ENCODE data around the gene RBM44.

RBM44 gene

DNA sequence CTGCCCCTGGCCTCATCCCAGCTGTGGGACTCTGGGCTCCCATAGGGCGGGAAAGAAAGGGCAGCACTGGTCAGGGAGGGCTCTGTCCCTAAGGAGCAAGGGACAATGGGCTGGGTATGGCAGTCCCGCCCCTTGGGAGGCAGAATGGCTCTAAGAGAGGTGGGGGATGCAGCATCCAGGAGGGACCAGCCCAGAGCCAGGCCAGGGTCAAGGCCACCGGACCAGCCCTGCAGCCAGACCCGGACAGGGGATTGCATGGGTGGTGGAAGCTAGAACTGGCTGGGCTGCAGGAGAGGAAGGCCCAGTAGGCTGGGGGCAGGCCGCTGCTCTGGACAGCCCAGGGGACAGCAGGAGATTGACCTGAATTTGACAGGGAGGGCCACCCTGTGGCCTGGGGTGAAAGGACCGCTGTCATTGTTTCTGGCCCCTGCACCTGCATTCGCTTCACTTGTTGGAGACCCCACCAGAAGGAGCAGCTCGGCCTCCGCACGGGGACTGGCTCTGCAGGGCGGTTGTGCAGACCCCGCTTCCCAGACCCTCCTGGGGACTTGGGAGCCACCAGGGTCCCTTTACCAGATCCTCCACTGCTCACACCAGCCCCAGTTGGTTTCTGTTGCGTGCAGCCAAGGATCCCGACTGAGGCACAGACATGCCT lies 75.4 kb downstream of the RBM44 start:
- peaks cover 33% of the 10 kb centered on the region for H3K4me1 ChIP-seq (ENCODE audit: control insufficient read depth, insufficient read depth, low read depth, low read length)
- H3K4me2 ChIP-seq (ENCODE audit: low read length, poor library complexity, severe bottlenecking) = no peak overlapping the region
- no peak overlapping the region for H4K8ac ChIP-seq (ENCODE audit: low read length)
- no peak overlapping the region for H2AFZ ChIP-seq (ENCODE audit: low read depth, low read length)
- H3K4ac ChIP-seq (ENCODE audit: low read depth in 1 of 2, low read length in 2 of 2) = no peak overlapping the region
- no peak overlapping the region for H2BK12ac ChIP-seq (ENCODE audit: low read length in 2 of 2)
- no peak overlapping the region for H2BK5ac ChIP-seq (ENCODE audit: low read depth, low read length, poor library complexity, severe bottlenecking)
- no peaks in the 10 kb centered on the region for H3K9me3 ChIP-seq (ENCODE audit: control insufficient read depth, low read length)
- WGBS = 95% methylated on average over 14 of the region's 14 CpGs
- no peak overlapping the region for H2BK120ac ChIP-seq (ENCODE audit: low read depth, low read length)
- peaks cover 0 to 37% of the 10 kb centered on the region in 2 experiments for H3K27me3 ChIP-seq (ENCODE audit: control insufficient read depth in 1 of 2, insufficient read depth in 1 of 2, low read length in 2 of 2)
- no peak overlapping the region for H3K23ac ChIP-seq (ENCODE audit: low read length in 2 of 2)
- peak overlapping the region; percentile 83 for H3K27ac ChIP-seq (ENCODE audit: low read length, poor library complexity, severe bottlenecking)
- no peak overlapping the region for H3K4me3 ChIP-seq (ENCODE audit: insufficient read depth in 1 of 2, low read depth in 1 of 2, low read length in 2 of 2)
- no peak overlapping the region for H2BK15ac ChIP-seq (ENCODE audit: low read depth, poor library complexity, severe bottlenecking)
- no peak overlapping the region for H3K9ac ChIP-seq (ENCODE audit: low read length)
- peak overlapping the region; percentile 74 for H2AK5ac ChIP-seq (ENCODE audit: low read length, severe bottlenecking)
- no peak overlapping the region for H3K14ac ChIP-seq (ENCODE audit: low read length in 2 of 2)
- no peaks in the 10 kb centered on the region for H3K79me1 ChIP-seq (replicated peaks; ENCODE audit: low read length, poor library complexity, severe bottlenecking)
- H3K36me3 ChIP-seq (ENCODE audit: control insufficient read depth in 1 of 2, insufficient read depth in 2 of 2, low read depth in 1 of 2, low read length in 2 of 2) = no peaks in the 10 kb centered on the region
- no peak overlapping the region for H3K18ac ChIP-seq (ENCODE audit: low read depth in 1 of 2, low read length in 2 of 2)
- H4K91ac ChIP-seq (ENCODE audit: low read length) = peak overlapping the region; percentile 47
- no peak for DNase-seq

DNA sequence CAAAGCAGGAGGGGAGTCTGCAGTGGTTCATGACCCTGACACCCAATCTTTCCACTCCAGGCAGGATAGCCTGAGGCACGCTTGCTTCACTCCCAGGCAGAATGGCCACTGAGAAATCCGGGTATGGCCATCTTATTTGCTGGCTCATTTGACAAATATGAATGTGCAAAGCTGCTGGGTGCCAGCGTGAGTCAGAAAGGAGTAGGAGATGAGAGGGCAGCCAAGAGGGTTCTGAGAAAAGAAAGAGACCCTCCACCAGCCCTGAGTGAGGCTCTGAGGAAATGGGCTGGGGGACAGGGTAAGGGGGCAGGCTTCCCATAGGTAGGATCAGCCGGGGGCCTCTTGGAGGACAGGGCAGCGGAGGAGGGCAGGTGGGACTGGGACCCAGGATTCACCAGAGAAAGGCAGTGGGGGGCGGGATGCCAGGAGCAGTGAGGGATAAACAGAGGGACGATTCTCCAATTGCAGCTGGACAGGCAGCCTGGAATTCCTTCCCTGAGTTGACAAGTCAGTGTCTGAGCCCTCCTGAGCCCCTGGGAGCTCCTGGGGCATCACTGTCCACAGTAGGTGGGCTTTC lies 76.1 kb downstream of the RBM44 start:
- Histone ChIP-seq H2BK15ac (ENCODE audit: low read depth, poor library complexity, severe bottlenecking) (no peak overlapping the region), H3K4me1 (ENCODE audit: control insufficient read depth, insufficient read depth, low read depth, low read length) (peaks cover 36% of the 10 kb centered on the region), H2BK120ac (ENCODE audit: low read depth, low read length) (no peak overlapping the region), H3K23ac (ENCODE audit: low read length in 2 of 2) (no peak overlapping the region), H3K27me3 (ENCODE audit: control insufficient read depth in 1 of 2, insufficient read depth in 1 of 2, low read length in 2 of 2) (peaks cover 0 to 30% of the 10 kb centered on the region in 2 experiments), H3K79me1 (replicated peaks; ENCODE audit: low read length, poor library complexity, severe bottlenecking) (no peaks in the 10 kb centered on the region), H3K14ac (ENCODE audit: low read length in 2 of 2) (no peak overlapping the region), H3K9me3 (ENCODE audit: control insufficient read depth, low read length) (no peaks in the 10 kb centered on the region), H3K27ac (ENCODE audit: low read length, poor library complexity, severe bottlenecking) (peak overlapping the region; percentile 83), H3K4me2 (ENCODE audit: low read length, poor library complexity, severe bottlenecking) (peak overlapping the region; percentile 64), H4K8ac (ENCODE audit: low read length) (no peak overlapping the region), H2AFZ (ENCODE audit: low read depth, low read length) (no peak overlapping the region), H2BK12ac (ENCODE audit: low read length in 2 of 2) (no peak overlapping the region), H3K9ac (ENCODE audit: low read length) (no peak overlapping the region), H3K4ac (ENCODE audit: low read depth in 1 of 2, low read length in 2 of 2) (no peak overlapping the region), H3K4me3 (ENCODE audit: insufficient read depth in 1 of 2, low read depth in 1 of 2, low read length in 2 of 2) (no peak overlapping the region), H3K18ac (ENCODE audit: low read depth in 1 of 2, low read length in 2 of 2) (peak overlapping the region in 1 of 2 experiments; percentile 9), H2AK5ac (ENCODE audit: low read length, severe bottlenecking) (peak overlapping the region; percentile 62), H2BK5ac (ENCODE audit: low read depth, low read length, poor library complexity, severe bottlenecking) (no peak overlapping the region), H4K91ac (ENCODE audit: low read length) (no peak overlapping the region), H3K36me3 (ENCODE audit: control insufficient read depth in 1 of 2, insufficient read depth in 2 of 2, low read depth in 1 of 2, low read length in 2 of 2) (no peaks in the 10 kb centered on the region)
- WGBS = 74% methylated on average over 7 of the region's 7 CpGs
- DNase-seq = peak; percentile 69

DNA sequence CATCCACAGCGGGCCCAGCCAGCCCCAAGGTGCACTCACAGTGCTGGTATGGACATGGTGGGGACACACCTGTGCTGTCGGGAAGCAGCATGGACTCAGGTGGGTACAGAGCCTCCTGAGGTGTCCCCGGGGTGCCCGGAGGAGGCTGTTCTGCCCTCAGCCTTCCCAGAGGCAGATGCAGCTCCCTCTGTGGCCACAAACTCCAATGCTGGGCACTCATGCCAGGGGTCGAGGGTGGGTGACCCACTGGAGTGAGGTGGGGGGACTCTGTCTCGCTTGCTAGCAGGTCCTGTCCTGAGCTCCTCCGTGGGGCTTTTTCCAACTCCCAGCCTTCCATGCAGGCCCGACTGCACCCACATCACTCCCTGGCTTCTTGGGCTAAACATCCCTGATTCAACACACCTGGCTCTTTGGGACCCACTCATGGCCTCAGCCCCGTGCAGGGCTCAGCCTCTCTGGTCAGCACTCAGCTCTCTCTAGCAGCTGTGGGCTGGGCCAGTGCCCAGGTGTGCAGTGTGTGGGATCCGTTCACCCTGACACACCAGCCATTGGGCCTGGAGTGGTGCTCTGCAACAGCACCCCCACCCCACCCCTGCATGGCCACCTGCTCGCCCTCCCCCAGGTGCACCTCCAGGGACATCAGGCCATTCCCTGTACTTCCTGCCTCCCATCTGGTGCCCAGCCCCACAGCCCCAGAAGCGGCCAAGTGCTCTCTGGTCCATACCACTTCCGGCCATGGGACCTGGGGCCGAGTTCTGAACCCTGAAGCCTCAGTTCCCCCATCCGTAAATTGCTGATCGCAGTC lies 76.9 kb downstream of the RBM44 start:
- Histone ChIP-seq H3K36me3 (ENCODE audit: control insufficient read depth in 1 of 2, insufficient read depth in 2 of 2, low read depth in 1 of 2, low read length in 2 of 2) (no peaks in the 10 kb centered on the region), H3K23ac (ENCODE audit: low read length in 2 of 2) (no peak overlapping the region), H2BK12ac (ENCODE audit: low read length in 2 of 2) (no peak overlapping the region), H2BK120ac (ENCODE audit: low read depth, low read length) (no peak overlapping the region), H2BK15ac (ENCODE audit: low read depth, poor library complexity, severe bottlenecking) (peak overlapping the region; percentile 13), H3K79me1 (replicated peaks; ENCODE audit: low read length, poor library complexity, severe bottlenecking) (no peaks in the 10 kb centered on the region), H4K8ac (ENCODE audit: low read length) (no peak overlapping the region), H3K9me3 (ENCODE audit: control insufficient read depth, low read length) (no peaks in the 10 kb centered on the region), H4K91ac (ENCODE audit: low read length) (peak overlapping the region; percentile 10), H3K4me2 (ENCODE audit: low read length, poor library complexity, severe bottlenecking) (no peak overlapping the region), H3K9ac (ENCODE audit: low read length) (no peak overlapping the region), H2AFZ (ENCODE audit: low read depth, low read length) (no peak overlapping the region), H3K4ac (ENCODE audit: low read depth in 1 of 2, low read length in 2 of 2) (no peak overlapping the region), H3K27ac (ENCODE audit: low read length, poor library complexity, severe bottlenecking) (peak overlapping the region; percentile 83), H2BK5ac (ENCODE audit: low read depth, low read length, poor library complexity, severe bottlenecking) (no peak overlapping the region), H3K18ac (ENCODE audit: low read depth in 1 of 2, low read length in 2 of 2) (no peak overlapping the region), H2AK5ac (ENCODE audit: low read length, severe bottlenecking) (peak overlapping the region; percentile 62), H3K27me3 (ENCODE audit: control insufficient read depth in 1 of 2, insufficient read depth in 1 of 2, low read length in 2 of 2) (peaks cover 0 to 28% of the 10 kb centered on the region in 2 experiments), H3K4me1 (ENCODE audit: control insufficient read depth, insufficient read depth, low read depth, low read length) (peaks cover 36% of the 10 kb centered on the region), H3K14ac (ENCODE audit: low read length in 2 of 2) (no peak overlapping the region), H3K4me3 (ENCODE audit: insufficient read depth in 1 of 2, low read depth in 1 of 2, low read length in 2 of 2) (no peak overlapping the region)
- DNase-seq = no peak
- 95% methylated on average over 16 of the region's 16 CpGs for WGBS

DNA sequence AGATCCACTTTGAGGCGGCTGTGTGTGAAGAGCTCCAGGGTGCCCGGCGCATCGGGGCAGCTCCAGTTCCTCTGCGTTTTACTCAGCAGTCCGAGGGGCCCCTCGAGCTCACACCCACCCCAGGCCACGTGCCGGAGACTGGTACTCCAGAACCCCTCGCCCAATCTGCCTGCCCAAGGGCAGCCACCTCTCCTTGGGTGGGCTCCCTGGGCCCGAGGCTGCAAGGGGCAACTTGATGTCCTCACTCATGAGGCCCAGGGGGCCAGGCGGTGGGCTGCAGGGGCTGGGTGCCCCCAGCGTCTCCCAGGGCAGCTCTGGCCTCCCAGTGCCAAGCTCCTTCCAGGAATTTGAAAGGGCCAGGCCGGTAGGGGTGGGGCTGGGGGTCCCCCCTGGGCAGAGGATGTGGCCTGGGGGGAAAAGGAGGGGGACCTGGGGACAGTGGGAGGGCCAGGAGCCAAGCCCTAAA lies 77.5 kb downstream of the RBM44 start:
- H2AFZ ChIP-seq (ENCODE audit: low read depth, low read length) = no peak overlapping the region
- no peak overlapping the region for H3K9ac ChIP-seq (ENCODE audit: low read length)
- H2BK12ac ChIP-seq (ENCODE audit: low read length in 2 of 2) = no peak overlapping the region
- H3K79me1 ChIP-seq (replicated peaks; ENCODE audit: low read length, poor library complexity, severe bottlenecking) = no peaks in the 10 kb centered on the region
- H3K9me3 ChIP-seq (ENCODE audit: control insufficient read depth, low read length) = no peaks in the 10 kb centered on the region
- H3K27me3 ChIP-seq (ENCODE audit: control insufficient read depth in 1 of 2, insufficient read depth in 1 of 2, low read length in 2 of 2) = peaks cover 0 to 22% of the 10 kb centered on the region in 2 experiments
- H3K23ac ChIP-seq (ENCODE audit: low read length in 2 of 2) = no peak overlapping the region
- H3K4me1 ChIP-seq (ENCODE audit: control insufficient read depth, insufficient read depth, low read depth, low read length) = peaks cover 36% of the 10 kb centered on the region
- 90% methylated on average over 14 of the region's 14 CpGs for WGBS
- no peak overlapping the region for H3K27ac ChIP-seq (ENCODE audit: low read length, poor library complexity, severe bottlenecking)
- no peak overlapping the region for H3K4ac ChIP-seq (ENCODE audit: low read depth in 1 of 2, low read length in 2 of 2)
- H2BK120ac ChIP-seq (ENCODE audit: low read depth, low read length) = no peak overlapping the region
- H3K4me2 ChIP-seq (ENCODE audit: low read length, poor library complexity, severe bottlenecking) = no peak overlapping the region
- H3K4me3 ChIP-seq (ENCODE audit: insufficient read depth in 1 of 2, low read depth in 1 of 2, low read length in 2 of 2) = no peak overlapping the region
- H3K36me3 ChIP-seq (ENCODE audit: control insufficient read depth in 1 of 2, insufficient read depth in 2 of 2, low read depth in 1 of 2, low read length in 2 of 2) = no peaks in the 10 kb centered on the region
- H2BK5ac ChIP-seq (ENCODE audit: low read depth, low read length, poor library complexity, severe bottlenecking) = no peak overlapping the region
- no peak overlapping the region for H3K14ac ChIP-seq (ENCODE audit: low read length in 2 of 2)
- H4K8ac ChIP-seq (ENCODE audit: low read length) = peak overlapping the region; percentile 43
- no peak overlapping the region for H4K91ac ChIP-seq (ENCODE audit: low read length)
- H2AK5ac ChIP-seq (ENCODE audit: low read length, severe bottlenecking) = peak overlapping the region; percentile 69
- no peak overlapping the region for H3K18ac ChIP-seq (ENCODE audit: low read depth in 1 of 2, low read length in 2 of 2)
- DNase-seq = no peak
- H2BK15ac ChIP-seq (ENCODE audit: low read depth, poor library complexity, severe bottlenecking) = peak overlapping the region; percentile 50
